HG03342 (cell line): ENCODE results near the gene ISM2.

Source experiments
- ATAC-seq: cut with Tn5 transposase; IDR thresholded peaks from one replicate; pipeline ENCODE4 v1.9.1; 2021; ENCODE audit warnings: mild to moderate bottlenecking, moderate library complexity; ENCODE audit not compliant: unreplicated experiment

The ISM2 gene

GRCh38 chr14:77508249-77508648 is 9.6 kb upstream of the ISM2 start:
- ATAC-seq, result no peak

GRCh38 chr14:77507762-77508161 is 9.1 kb upstream of the ISM2 start:
- ATAC-seq, result no peak

- no peak for ATAC-seq
Observed at GRCh38 chr14:77505031-77505430, 6.4 kb upstream of the ISM2 start.

GRCh38 chr14:77503138-77503537 is 4.5 kb upstream of the ISM2 start:
- no peak for ATAC-seq

GRCh38 chr14:77502109-77502782 is 3.6 kb upstream of the ISM2 start:
- no peak for ATAC-seq

GRCh38 chr14:77498984-77499527 is 440 bp upstream of the ISM2 start:
- no peak for ATAC-seq

GRCh38 chr14:77495334-77495733 is 3.3 kb downstream of the ISM2 start:
- no peak for ATAC-seq

- ATAC-seq, result no peak
Observed at GRCh38 chr14:77491056-77491455, 7.6 kb downstream of the ISM2 start.

GRCh38 chr14:77490347-77490986 is 8.1 kb downstream of the ISM2 start:
- ATAC-seq, result no peak

GRCh38 chr14:77489041-77489440 is 9.6 kb downstream of the ISM2 start:
- ATAC-seq, result no peak

GRCh38 chr14:77488558-77488957 is 10.1 kb downstream of the ISM2 start:
- ATAC-seq, result no peak

GRCh38 chr14:77485901-77486678 is 12.5 kb downstream of the ISM2 start:
- ATAC-seq, result no peak

- ATAC-seq, result no peak
Observed at GRCh38 chr14:77485256-77485655, 13.4 kb downstream of the ISM2 start.

- ATAC-seq, result no peak
Observed at GRCh38 chr14:77482422-77482821, 16.2 kb downstream of the ISM2 start.

- ATAC-seq, result peak; percentile 94
Observed at GRCh38 chr14:77478796-77479195, 19.8 kb downstream of the ISM2 start.

- no peak for ATAC-seq
Observed at GRCh38 chr14:77478029-77478428, 20.6 kb downstream of the ISM2 start.

- ATAC-seq, result no peak
Observed at GRCh38 chr14:77475432-77476115, 23.0 kb downstream of the ISM2 start.

GRCh38 chr14:77474479-77475177 is 24.0 kb downstream of the ISM2 start:
- no peak for ATAC-seq

GRCh38 chr14:77473921-77474320 is 24.7 kb downstream of the ISM2 start:
- no peak for ATAC-seq

- no peak for ATAC-seq
Observed at GRCh38 chr14:77470224-77470870, 28.3 kb downstream of the ISM2 start.
